Central memory CD4-positive, alpha-beta T cell (primary cell): Measurements from ENCODE around the gene OCSTAMP.

Source experiments
- DNase-seq: peaks from one replicate; pipeline ENCODE4 v3.0.0; 2022

Gene OCSTAMP

DNA sequence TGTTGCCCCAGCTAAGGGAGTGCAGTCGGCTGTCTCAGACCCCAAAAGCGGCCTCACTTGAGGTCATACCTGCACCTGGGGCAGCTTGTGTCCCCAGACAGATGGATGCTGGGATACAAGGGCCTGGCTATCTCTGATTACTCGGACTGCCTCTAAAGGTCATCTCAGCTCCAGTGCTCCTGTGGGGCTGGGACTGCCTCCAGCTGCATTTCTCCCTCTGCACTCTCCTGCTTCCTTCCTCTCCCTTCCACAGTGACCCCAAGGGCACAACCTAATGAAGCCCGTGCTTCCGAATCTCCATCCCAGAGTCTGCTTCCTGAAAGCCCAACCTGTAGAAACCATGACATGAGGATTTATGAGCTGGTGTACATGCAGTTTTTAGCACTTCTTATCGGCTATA lies 22.8 kb upstream of the OCSTAMP start:
- DNase-seq, result no peak

- no peak for DNase-seq
Measured at GRCh38 chr20:46572790-46573189, 22.3 kb upstream of the OCSTAMP start.

GRCh38 chr20:46572153-46572552 lies 21.7 kb upstream of the OCSTAMP start:
- DNase-seq, result no peak

DNA sequence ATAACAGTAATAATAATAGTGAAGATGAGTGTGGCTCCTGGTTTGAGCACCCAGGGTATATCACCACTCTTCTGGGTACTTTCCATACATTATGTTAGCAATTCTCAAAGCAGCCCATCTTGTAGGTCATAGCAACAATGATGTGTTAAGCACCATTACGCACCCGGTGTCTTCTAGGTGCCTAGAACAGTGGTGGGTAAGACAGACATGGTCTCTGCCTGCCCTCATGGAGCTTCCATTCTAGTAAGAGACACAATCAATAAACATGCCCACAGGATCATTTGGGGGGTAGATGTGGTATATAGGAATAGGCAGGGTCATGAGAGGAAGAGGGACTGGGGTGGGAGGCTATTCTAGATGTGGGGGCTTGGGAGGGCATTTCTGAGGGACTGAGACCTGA lies 21.0 kb upstream of the OCSTAMP start:
- DNase-seq, result no peak

- no peak for DNase-seq
Measured at GRCh38 chr20:46570956-46571355, 20.5 kb upstream of the OCSTAMP start.

GRCh38 chr20:46569961-46570360 lies 19.5 kb upstream of the OCSTAMP start:
- no peak for DNase-seq

DNA sequence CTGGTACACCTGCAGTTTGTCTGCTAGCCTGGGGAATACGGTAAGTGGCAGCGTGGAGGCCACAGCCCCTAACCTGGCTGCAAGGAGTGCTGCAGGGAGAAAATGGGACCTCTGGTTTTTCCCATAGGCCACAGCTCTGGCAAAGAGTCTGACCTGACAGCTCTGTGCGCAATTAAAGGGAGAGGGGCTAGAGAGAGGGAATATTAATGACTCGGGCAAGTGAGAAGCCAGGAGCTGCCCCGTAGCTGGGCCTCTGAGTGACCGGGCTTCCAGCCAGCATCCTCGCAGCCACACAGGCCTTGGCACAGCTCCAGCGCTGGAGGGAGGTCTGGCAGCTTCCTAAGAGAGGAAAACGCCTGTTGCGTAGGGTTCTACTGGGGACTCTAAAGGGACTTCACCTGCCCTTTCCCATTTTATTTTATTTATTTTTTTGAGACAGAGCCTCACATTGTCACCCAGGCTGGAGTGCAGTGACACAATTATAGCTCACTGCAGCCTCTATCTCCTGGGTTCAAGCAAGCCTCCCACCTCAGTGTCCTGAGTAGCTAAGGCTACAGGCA lies 18.2 kb upstream of the OCSTAMP start:
- no peak for DNase-seq

DNA sequence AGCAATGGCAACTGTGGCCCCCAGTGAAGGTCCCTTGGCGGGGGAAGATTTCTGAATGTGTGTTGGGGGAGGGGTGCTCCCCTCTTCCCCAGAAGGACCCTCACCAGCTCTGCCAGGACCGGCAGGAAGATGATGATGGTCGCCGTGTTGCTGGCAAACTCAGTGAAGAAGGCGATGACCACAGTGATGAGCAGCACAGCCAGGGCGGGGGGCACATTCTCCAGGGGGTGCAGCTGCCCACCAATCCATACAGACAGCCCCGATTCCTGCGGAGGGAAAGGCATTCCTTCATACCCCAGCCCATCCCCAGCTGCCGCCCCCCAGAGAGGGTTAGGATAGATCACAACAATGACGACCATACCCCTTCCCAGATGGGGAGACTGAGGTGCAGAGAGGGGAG lies 15.7 kb upstream of the OCSTAMP start:
- DNase-seq, result no peak

GRCh38 chr20:46564241-46564957 lies 13.9 kb upstream of the OCSTAMP start:
- no peak for DNase-seq

GRCh38 chr20:46563860-46564221 lies 13.4 kb upstream of the OCSTAMP start:
- DNase-seq, result no peak

- DNase-seq, result no peak
Measured at GRCh38 chr20:46563170-46563859, 12.9 kb upstream of the OCSTAMP start.

- peak; percentile 9 for DNase-seq
Measured at GRCh38 chr20:46562373-46563169, 12.1 kb upstream of the OCSTAMP start.

- DNase-seq, result no peak
Measured at GRCh38 chr20:46562009-46562372, 11.5 kb upstream of the OCSTAMP start.

DNA sequence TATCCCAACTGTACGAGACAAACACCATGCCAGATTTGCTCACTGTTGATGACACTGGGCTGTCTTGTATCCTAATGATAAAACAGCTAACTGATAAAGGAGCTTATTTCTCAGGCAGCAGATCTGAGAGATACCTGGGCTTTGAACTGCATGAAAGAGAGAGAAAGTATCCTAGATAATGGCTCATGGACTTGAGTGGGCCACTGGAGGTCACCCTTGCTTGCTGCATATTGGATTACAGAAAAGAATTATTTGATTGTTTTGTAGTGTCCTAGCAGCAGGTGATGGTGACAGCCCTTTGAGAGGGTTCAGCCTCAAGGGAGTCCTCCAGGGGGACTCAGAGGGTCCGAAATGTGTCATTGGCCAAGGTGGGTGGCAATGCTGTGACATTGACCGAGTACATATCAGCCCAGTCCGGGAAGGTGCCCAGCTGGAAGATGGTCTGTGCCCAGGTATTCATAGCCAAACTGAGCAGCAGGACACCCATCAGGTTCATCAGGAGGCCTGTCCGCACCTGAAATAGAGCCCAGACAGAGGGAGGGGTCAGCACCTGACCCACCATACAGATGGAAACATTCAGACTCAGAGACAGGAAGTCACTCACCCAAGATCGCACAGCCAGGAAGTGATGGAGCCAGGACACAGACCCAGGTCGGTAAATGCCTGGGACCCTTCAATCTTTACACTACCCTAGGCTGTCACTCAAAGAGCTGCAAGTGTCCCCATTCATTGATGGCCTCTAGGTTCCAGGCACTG lies 9.4 kb upstream of the OCSTAMP start:
- no peak for DNase-seq

DNA sequence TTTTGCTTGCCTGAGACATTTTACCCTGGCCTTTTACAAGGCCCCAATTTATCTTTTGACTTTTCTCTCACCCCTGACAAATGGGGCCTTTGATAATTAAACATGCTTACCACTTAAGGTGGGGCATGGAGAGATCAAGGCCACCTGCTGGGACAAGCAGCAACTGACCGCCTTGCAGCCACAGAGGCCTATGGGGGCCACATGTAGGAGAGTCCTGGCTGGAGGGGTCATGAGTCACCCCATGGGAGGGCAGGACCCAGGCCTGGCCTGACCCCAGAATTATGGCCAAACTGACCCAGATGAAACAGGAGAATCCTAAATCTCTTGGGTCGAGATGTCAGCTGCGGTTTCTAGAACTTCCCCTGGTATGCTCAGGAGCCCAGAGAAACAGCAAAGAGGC lies 8.5 kb upstream of the OCSTAMP start:
- DNase-seq, result no peak

GRCh38 chr20:46558511-46558959 lies 8.1 kb upstream of the OCSTAMP start:
- DNase-seq, result no peak

DNA sequence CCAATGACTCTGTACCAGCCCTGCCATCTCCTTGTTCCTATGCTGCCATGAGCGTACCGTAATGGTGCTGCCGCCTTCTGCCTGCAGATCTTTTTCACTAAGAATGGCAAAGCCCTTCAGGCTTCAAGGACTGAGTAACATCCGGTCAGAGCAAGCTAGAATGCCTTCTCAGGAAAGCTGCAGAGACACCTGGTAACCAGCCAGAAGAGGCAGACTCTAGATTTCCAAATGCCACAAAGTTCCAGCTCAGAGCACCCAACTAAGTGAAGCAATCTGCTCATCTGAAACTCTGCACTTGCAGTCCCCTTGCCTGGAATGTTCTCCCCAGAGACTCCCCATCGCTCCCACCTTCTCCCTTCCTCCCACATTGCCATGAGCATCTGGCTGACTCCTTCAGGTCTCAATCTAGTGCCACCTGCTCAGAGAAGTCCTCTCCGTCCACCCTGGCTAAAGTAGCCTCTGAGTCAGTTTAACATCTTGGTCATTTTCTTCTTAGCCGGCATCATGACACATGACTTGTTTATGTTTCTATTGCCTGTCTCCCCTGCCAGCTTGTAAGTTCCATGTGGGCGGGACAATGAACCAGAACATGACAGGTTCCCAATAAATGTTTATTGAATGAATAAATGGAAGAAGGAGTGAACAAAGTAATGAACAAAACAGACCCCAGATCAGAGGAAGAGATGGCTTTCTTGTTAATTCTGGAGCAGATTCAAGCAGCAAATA lies 6.9 kb upstream of the OCSTAMP start:
- no peak for DNase-seq

- no peak for DNase-seq
Measured at GRCh38 chr20:46555370-46555956, 5.0 kb upstream of the OCSTAMP start.

- no peak for DNase-seq
Measured at GRCh38 chr20:46554828-46555227, 4.4 kb upstream of the OCSTAMP start.

DNA sequence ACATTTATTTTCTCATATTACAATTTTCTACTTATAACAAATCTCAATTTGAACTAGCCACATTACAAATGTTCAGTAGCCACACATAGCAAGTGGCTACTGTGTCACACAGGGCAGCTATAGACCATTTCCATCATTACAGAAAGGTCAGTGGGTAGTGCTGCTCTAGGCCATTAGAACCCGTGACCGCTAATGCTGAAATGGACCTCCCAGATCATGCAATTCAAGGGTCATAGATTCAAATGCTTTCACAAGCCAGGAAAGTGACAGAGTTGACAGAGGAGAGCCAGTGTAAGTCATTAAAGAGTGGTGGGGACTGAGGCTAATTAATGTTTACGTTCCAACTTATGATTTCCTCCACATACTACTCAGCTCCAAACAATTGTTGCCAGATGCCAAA lies 3.5 kb upstream of the OCSTAMP start:
- no peak for DNase-seq
